NCI-H1694 (cell line): Measurements from ENCODE around the gene MRPL40.

Source experiments
- DNase-seq: peaks from one replicate; lab custom pipeline; 2025; lab: John Stamatoyannopoulos, UW

The MRPL40 gene

DNA sequence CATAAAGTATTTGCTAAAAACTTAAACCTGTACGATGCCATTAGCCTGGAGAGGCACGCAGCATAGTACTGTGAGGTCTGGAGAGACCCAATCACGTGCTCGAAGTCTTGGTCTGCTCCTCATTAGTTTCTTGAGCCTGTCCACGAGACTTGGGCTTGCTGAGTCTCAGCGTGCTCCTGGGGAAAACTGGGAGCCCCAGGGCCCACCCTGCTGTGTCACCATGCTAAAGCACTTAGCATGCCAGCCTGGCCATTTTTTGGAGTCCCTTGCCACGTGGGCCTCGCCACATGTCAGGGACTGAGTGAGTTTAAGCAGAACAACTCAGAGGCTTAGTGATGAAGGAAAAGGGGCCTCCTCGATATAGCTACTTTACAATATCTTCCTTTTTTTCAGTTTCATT is 50.0 kb downstream of the MRPL40 start:
- no peak for DNase-seq

DNA sequence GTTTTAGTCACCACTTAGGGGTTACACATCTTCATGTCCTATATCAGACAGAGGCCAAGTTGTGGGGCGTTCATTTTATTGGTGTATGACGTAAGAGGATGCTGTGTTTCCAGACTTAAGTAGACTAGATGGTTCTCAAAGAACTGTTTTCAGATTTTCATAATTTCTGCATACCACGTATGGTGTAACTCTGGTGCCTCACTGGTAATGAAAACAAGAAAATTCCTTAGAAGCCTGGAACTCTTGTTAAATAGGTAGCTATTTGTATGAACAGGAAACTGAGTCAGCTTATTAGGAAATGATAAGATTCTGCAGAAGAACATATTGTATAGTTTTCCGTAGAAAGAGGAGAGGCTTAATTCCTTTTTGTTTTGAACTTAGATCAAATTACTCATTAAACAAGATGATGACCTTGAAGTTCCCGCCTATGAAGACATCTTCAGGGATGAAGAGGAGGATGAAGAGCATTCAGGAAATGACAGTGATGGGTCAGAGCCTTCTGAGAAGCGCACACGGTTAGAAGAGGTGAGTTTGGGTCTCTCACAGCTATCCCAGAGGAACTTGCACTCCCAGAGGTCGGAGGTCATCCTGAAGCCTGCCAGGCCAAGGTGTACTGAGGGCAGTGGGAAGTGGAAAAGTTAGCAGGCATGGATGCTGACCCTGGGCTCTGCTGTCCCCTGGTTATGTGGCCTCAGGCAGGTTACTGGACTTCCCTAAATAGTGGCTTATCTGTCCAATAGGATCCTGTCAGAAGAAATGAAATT is 51.3 kb downstream of the MRPL40 start:
- DNase-seq = no peak
